OCI-LY7 (cell line): ENCODE measurements around the gene SLC25A11.

Source experiments
- CTCF ChIP-seq: fragments of 200-600 bp; sonication (generic); conservative IDR thresholded peaks from 2 replicates; pipeline ENCODE4 v1.5.1; 2014; ENCODE audit warnings: mild to moderate bottlenecking, antibody characterized with exemption, low read length, moderate library complexity, mixed read lengths
- EZH2phosphoT487 ChIP-seq: fragments of 200-600 bp; sonication (generic); IDR thresholded peaks from 2 replicates; pipeline ENCODE4 v1.6.1; 2018; ENCODE audit warnings: low read depth, borderline replicate concordance, mild to moderate bottlenecking, mixed run types, antibody characterized with exemption, low read length, moderate library complexity, mixed read lengths

GRCh38 chr17:4895657-4896331, 44.1 kb downstream of the SLC25A11 start:
- TF ChIP-seq CTCF (0 out of 2 replicates have a peak, but pooled peaks have one; percentile 34), EZH2phosphoT487 (no peak)
